Eye (tissue), 1 donor: ENCODE results near the gene DCX.

Source experiments
- DNase-seq: peaks from one replicate; pipeline ENCODE4 v3.0.0-alpha.2; 2015

Gene DCX

DNA sequence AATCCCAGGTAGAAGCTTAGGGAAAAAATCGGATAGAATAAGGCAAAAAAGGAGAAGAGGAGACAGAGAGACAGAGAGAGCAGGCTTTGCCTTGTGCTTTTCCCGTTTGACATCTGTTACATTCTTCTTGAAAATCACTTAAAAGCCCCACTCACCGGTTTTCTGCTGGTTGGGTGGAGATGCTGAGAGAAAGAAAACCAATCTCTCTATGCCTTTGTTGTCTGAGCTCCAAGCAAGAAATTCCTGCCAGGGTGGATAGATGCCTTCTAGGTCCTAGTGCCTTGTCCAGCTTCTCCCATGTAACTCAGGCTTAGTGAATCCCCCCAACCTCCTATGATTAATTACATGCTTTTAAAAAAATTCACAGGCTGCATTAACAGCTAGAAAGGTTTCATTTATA, at the start of gene DCX:
Gene DCX (minus strand): TSS at position 210 of the 400 bp plus-strand sequence. CDS start 1,794 bp downstream, outside the sequence.
- peak; percentile 61 for DNase-seq

DNA sequence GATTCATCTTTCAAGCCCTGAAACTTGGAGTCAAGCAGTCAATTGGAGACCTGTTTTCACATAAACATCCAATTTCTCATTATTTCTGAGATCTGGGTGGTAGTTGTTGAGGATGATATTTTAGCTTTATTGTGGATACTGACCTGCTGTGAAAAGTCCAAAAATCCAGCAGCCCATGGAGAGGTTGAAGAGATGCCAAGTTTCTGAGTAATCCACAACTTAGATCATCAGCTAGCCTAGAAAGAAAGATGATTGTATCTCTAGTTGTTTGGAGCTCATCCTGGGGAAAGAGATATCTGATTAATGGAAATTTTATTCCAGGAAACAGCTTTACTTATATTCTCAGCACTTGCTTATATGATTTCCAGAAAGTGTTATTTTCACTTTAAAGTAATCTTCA, 48.6 kb upstream of the DCX start:
- no peak for DNase-seq

DNA sequence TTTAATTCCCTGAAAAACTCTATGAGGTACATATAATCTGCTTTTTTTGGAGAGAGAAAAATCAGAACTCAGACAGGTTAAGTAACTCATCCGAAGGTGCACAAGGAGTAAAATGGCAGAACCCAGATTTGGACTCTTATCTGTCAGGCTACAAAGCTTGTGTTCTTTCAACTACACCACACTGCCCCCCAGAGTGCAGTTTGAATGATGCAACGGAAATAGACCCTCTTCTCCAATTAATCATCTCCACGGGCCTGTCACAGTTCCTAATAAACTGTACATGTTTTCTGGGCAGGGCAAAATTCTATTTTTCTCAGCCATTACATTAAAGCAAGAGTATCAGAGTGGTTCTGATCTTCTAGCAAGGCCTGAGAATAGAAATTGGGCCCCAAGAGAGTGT, 35.3 kb upstream of the DCX start:
- peak; percentile 51 for DNase-seq

DNA sequence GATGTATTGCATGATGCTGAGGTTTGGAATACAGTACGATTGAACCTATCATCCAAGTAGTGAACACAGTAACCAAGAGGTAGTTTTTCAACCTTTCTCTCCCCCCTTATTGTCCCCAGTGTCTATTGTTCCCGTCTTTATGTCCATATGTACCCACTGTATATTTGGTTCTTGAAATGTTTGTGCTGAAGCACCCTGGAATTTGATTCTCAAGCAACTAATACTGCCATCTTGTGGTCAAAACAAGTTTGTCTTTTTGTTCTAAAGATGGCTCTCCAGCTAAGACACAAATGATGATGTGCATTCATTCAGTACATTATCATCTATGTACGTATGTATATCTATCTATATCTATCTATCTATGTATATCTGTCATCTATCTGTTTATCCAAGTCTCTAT, 33.5 kb upstream of the DCX start:
- peak; percentile 80 for DNase-seq

DNA sequence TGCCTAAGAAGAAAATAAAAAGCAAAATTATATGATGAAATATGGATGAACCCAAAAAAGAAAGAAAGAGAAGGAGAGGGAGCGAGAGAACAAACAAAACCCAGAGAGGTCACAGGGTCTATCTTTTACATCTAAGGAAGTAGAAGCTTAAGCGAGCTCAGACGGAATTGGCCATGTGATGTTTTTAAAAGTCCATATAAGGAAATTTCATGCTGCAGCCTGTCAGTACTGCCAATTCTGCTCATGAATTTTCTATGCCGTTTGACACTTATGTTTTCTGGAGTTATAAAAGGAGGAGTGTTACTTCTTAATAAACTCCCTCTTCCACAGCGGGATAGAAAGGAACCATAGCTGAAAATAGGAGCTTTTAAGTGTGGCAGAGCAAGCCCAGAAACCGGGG, 32.9 kb upstream of the DCX start:
- no peak for DNase-seq

DNA sequence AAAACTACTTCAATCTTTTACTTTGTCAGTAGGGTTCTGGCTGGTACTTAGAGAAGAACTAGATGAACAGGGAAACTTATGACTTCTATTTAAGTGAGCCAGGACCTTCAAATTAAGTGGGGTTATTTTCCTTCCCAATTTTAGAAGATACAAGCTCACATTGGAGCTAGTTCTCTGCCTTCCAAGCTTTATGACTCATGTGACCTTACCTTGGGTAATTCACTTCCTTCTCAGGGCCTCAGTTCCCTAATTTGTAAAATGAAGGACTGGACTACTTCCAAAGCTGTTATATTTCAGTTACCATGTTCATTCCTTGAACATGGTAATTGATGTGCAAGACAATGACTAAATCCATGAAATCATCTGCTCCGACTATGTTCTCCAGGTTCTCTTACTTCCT, 32.0 kb upstream of the DCX start:
- no peak for DNase-seq

DNA sequence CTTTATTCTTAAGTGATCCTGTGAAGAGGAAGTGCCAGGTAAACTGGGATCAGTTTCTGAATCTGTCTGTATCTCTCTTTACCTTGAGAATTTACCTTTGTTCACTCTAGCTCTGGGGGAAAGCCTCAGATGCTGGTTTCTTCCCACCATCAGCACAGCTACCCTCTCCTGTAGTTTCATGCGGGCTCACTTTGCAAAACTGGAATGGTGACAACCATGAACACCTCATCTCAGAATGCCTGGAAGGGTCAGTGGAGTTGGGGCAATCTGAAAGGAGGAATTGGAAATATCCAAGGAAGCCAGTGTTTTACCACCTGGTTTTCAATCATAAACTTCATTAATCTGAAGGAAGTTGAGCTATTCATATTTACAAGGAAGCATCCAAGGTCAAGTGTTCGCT, 30.8 kb upstream of the DCX start:
- no peak for DNase-seq

DNA sequence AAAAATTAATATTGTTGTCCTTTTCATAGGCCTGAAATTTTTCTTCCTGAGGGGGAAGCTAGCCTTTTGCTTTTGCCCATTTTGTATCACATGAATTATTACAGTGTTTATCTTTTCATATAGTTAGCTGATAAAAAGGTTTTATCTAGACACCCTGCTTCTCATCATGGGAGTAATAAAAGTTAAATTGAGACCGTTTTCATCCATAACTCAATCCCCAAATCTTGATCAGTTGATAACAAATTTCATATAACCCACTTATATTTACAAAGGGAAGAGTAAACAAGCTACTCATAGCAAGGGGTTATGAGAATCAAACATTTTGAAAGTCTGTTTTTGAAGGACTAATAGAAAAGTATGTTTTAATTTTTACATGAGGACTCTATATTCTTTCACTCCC, 23.5 kb upstream of the DCX start:
- no peak for DNase-seq

DNA sequence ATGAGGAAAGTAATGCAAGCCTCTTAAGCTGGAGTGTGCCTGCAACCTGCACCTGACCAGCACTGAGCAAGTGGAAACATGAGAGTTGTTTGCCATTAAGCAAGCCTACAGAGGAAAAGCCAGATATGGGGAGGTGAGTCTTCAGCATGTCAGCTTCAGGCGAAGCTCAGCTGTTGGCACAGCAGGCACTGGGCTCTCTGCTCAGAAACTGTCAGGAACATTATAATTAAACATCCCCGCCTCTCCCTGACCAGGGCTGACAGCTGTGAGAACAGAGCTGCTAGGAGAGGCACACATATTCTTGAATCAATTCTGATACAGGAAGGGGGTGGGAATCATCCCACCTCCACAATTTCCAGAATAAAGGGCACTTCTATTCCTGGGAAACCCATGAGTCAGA, 19.0 kb upstream of the DCX start:
- DNase-seq: peak; percentile 74

DNA sequence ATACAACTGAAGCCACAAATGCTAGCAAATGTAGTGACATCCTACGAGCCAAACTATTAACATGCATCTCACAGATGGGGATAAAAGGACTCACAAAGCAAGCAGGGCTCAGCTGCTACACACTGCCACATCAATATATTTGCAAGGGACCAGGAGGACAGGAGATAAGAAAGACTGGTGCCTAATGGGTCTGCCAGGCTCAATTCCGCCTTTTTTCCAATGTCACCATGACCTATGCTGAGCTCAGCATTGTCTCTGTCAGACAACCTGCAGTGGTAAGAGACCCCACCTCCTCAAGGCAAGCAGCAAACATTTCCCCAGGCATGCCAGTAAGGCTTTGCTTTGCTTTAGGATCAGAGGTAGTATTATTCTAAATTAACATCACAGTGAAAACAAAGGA, 435 bp downstream of the DCX start:
- DNase-seq: peak; percentile 33

DNA sequence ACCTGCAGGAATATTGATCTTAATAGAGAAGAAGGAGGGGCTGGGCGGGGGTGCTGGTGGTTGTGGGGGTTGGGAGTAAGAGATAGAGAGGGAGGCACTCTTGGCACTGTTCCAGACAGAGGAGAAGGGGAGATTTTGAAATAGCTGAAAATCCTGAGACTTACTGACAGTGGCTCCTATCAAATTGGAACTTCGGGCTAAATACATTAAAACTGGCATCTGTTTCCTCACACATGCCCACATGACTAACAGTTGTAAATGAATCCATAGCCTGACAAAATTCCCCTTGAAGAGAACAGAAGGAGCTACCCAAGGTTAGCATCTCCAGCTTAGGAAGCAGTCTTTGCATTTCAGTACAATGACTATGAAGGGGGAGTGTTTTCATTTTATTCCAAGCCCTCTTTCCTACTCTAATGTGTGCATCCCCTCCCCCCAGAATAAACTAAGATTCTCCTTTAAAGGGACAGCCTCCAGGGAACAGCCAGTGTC, 1.4 kb downstream of the DCX start:
- peak; percentile 62 for DNase-seq

DNA sequence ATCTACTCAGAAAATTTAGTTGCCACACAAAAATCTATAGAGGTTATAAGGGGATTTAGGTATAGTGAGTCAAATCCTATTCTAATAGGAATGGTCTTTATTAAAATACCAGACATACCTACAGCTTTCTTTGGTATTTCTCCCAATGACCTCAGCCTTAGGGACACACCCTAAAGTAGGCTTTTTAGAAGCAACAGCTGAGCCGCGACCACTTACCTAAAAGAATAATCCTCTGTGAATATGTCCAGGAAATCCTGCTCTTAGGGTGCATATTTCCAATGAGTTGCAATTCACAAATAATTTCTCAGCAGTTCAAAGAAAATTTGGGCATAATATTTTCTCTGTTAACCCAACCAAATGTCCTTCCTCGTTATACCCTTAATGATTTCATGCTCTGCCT, 2.7 kb downstream of the DCX start:
- DNase-seq: no peak

DNA sequence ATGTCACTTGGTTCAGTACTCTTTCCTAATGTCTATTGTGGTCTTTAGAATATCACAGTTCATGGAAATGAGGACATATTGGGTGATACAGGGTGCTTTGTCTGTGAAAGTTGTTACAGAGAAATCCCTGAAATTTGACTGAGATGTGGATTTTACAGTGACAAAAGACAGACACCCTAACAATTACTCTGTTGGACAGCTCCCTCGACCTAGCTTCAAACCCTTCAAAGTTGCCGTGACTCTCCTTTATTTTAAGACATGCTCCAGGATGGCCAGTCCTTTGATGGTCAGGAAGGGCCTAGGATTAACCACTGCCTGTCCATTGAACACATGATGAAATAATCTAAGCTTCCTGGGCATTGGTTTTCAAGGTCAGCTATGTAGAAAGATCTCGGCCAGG, 4.0 kb downstream of the DCX start:
- DNase-seq: no peak

DNA sequence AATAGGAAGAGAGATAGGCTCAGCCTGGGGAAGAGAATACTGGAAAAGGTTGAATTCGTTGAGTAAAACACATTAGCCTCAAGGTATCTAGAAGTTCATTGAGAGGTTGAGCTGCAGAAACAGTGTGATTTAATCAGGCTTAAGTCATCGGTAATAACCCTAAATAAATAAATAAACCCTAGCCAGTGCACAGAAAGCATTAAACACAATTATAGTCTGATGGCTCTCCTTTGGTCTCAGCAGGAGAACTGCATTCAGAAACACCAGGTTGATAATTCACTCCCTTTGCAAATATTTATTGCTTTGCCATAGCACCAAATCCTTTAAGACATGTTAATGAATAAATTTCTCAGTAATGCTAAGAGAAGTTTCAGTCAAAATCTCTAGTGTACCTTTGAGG, 9.6 kb downstream of the DCX start:
- DNase-seq: no peak

DNA sequence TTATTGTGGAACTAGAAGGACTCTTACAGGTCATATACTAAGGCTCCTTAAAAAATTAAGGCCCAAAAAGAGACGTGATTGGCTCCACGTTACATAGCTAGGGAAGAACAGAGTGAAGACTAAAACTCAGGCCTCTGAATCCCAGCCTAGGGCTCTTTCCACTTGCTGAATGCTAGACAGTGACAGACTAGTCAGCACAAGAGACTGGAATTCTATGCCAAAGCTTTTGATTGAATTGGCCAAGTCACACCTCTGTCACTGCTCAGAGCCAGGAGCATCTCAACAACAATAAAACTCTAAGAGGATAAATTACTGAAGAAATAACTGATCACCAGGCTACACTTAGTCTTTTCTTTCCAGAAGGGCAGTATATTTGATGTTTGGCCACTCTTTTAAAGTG, 16.8 kb downstream of the DCX start:
- no peak for DNase-seq

DNA sequence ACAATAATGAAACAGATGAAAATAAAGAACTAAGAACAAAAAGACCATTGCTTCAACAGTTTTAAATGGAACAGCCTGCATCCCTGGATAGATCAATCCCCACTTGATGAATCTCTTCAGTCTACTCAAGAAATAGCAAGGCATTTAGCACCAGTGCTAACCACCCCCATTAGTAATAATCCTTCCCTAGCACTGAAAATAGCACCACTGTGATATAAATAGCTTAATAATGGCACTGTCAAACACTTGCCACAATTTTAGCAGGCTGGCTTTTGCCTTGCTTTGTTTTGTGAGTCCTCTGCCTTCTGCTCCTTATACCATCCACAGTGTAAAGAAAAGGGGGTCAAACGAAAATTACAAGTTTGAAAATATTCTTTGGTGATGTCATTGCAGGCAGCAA, 17.4 kb downstream of the DCX start:
- DNase-seq: no peak

DNA sequence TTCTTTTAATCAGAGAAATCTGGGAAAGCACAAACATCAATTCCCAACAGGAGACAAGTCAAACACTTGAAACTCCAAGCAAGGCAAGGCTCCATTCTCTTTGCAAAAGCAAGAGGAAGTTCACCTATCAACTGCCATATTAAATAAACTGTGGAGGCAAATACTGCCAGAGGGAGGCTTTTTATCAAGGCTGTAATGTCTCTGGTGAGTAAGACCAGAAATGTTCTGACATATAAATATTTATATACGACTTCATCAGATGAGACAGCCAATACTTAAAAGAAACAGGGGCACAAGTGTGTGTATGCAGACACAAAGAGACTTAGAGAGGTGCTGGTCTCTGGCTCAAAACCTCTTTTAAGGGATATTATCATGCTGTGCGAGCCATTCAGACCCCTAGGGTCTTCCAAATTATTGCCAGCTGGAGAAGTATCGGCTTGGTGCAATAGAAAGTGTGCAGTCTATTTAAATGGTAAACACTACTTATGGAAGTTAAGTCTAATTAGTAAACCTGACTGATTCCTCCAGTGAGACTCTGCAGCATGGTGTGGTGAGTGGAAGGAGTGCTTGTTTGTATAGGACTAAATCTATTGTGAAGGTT, 24.4 kb downstream of the DCX start:
- no peak for DNase-seq

DNA sequence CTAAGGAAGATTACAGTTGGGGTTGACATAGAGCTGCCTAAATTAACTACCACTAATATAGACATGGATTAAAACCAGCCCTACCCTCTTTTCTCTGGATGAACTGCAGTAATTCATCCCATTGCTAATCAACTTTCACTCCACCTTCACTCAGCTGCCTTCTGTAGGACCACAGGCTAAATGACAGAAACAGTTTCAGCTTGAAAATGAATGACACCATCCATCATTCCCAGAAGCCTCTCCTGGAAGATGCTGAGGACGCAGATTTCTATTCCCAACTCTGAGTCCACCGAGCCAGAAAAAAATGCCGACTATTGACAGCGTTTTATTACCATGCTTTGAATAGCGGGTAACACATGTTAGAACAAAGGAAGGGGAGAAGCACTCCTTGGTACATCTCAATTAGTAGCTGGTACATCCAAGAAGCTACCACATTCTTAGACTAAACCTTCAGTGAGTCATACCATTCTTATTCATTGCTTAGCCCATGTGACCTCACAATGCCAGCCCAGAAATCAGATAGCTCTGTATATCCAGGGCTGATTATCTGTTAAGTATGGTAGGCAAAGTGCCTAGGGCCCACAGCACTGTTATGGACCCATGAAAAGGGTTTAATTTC, 25.3 kb downstream of the DCX start:
- no peak for DNase-seq

DNA sequence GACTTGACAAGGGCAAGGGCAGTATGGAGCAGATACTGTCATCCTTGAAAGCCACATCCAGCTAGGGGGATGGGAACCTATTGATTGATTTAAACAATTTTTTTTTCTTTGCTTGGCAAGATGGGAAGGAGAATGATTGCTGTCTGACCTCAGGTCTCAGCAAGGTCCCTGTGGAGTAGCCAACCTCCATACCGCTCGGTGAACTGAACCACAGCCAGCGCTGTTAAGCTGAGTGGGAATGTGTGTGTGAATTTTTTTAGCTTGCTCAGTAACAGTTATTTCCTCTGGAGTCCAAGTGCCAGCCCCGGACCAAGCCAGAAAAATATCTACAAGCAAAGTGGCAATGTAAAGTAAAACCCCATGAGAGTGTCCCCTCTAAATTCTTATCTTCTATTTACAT, 25.9 kb downstream of the DCX start:
- peak; percentile 9 for DNase-seq

DNA sequence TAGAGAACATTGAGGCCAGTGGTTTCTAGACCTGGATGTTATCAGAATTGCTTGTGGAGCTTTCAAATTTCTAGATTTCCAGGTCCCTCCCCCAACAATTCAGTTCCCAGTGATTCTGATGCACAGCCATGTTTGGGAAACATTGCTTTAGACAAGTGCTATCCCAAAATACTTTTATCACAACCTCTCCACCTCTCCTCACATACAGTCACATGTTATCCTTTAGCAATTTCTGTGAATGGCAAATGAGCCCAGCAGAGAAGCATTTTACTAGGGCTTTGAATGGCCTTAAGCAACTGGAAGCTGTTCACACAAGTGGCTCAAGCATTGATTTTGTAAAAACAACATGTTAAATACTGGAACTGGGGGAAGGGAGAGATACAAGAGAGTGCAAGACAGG, 29.7 kb downstream of the DCX start:
- no peak for DNase-seq

DNA sequence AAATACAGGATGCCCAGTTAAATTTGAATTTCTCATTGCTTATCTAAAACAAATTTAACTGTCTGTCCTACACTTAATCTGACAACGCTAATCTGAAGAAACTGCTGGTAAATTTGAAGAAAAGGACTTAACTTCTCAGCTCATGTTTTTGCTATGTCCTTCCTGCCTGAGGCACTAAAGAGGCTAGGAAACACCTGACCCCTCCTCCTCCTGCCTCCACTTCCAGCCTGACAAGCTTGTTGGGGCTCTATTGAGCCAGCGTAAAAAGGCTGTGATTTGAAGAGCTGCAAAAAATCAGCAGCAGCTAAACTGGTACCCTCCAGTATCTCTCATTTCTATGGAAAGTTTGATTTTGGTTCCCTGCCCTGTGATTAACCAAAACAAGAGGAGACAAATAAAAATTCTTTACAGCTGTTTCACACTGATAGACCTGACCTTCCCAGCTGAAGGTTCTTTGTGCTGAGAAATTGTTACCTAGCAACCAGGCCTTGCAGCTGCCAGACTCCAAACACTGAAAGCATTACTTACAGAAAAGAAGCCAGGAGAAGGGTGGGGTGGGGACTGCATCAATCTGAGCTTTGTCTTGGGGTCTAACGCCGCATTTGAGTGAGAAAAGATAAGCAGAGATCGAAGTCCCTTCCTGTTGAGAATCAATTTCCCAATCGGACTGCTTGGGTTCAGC, 35.0 kb downstream of the DCX start:
- DNase-seq: peak; percentile 77

DNA sequence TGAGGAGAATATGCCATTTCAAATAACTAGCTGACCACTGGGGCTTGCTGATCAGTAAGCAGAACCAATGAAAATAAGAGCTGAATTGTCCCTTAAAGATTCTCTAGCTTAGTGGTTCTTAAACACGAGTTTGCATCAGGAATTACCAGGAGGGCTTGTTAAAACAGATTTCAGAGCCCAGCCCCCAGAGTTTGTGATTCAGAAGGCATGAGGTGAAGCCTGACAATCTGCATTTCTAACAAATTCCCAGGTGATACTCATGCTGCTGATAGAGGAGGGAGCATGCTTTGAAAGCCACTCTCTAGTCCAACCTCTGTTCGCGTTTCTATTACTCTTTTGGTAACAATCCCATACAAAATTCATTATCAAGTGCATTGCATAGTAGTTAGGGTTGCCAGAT, 35.5 kb downstream of the DCX start:
- no peak for DNase-seq

DNA sequence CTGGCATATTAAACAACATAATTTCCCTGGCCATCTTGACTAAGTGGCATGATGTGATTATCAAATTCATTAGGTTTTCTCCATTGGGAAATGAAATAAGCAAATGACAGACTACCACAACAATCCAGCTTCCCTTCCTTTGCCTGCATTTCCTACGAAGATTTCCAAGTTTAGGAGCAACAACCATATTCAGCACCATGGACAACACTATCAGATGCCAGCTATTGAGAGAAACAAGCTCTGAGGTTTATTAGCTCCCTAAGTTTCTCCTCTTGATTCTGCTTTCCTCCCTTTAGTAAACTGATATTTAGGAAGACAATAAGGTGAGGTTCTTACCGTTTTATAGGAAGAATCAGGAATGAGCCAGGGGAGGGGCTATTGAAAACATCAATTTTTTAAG, 36.2 kb downstream of the DCX start:
- peak; percentile 50 for DNase-seq

DNA sequence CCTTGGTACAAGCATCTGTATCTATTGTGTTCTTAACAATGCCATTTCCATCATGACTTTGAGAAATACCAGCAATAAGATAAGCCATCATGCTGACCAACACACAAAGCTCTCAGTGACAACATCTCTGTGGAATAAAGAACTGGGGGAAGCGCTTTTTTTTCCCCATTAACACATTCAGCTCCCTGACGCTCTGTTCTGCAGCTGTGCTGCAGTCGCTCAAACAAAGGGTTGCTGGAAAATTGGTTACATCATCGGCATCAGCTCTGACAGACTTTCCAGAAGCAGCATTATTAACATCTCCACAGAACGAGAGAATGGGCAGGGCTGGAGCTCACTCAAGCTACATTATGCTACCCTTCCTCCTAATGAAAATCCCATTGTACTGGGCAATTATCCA, 39.9 kb downstream of the DCX start:
- DNase-seq: peak; percentile 65
